ENCODE results near the gene KIF18B.

DNA sequence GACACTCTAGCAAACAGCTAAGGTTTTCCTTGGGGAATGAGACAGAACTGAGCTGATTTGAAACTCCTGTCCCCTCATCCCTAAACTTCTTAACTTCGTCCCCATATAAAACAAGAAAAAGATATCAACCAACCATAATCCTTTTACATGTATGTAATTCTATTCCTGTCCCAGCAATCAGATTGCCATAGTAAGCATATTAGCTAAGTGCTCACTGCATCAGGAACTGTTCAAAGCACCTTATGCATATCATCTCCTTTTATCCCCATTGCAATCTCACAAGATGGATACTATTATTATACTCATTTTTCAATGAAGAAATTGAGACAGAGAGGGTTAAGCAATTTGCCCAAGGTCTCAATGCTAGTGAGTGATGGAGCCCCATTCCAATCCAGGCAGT is 6.8 kb downstream of the KIF18B start:
- TF ChIP-seq, protein P1, sequence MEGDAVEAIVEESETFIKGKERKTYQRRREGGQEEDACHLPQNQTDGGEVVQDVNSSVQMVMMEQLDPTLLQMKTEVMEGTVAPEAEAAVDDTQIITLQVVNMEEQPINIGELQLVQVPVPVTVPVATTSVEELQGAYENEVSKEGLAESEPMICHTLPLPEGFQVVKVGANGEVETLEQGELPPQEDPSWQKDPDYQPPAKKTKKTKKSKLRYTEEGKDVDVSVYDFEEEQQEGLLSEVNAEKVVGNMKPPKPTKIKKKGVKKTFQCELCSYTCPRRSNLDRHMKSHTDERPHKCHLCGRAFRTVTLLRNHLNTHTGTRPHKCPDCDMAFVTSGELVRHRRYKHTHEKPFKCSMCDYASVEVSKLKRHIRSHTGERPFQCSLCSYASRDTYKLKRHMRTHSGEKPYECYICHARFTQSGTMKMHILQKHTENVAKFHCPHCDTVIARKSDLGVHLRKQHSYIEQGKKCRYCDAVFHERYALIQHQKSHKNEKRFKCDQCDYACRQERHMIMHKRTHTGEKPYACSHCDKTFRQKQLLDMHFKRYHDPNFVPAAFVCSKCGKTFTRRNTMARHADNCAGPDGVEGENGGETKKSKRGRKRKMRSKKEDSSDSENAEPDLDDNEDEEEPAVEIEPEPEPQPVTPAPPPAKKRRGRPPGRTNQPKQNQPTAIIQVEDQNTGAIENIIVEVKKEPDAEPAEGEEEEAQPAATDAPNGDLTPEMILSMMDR (IDR thresholded peaks at IDR 0.05): no peak
- TF ChIP-seq EZH2 (IDR thresholded peaks at IDR 0.05; ENCODE audit: borderline replicate concordance, insufficient read depth, low read depth, low read length, poor library complexity, severe bottlenecking): no peak
